Upper lobe of right lung (tissue), 1 donor: ENCODE results near the gene HEG1. TPM values are rescaled to one million over a fixed set of nuclear protein-coding genes. Genes with fewer than 3 reads are reported as not detected.
A peak's percentile ranks its signal among the peaks of the same experiment; 100 is the strongest.

Source experiments
- ATAC-seq: fragments of 200-7000 bp; cut with Tn5 transposase; one replicate; pipeline ENCODE4 v1.9.1; 2020; ENCODE audit warnings: mild to moderate bottlenecking, moderate library complexity
- DNase-seq: peaks from one replicate; pipeline ENCODE4 v3.0.0-alpha.2; 2020
- H3K27ac ChIP-seq: fragments of 200-600 bp; one replicate; pipeline ENCODE4 v1.8.0; 2022
- H3K27me3 ChIP-seq: fragments of 200-600 bp; one replicate; pipeline ENCODE4 v1.8.0; 2022; ENCODE audit warnings: mild to moderate bottlenecking
- H3K36me3 ChIP-seq: fragments of 200-600 bp; one replicate; pipeline ENCODE4 v1.8.0; 2022
- H3K4me1 ChIP-seq: fragments of 200-600 bp; one replicate; pipeline ENCODE4 v1.8.0; 2022
- H3K4me3 ChIP-seq: fragments of 200-600 bp; one replicate; pipeline ENCODE4 v1.8.0; 2022; ENCODE audit warnings: mild to moderate bottlenecking
- H3K9me3 ChIP-seq: fragments of 200-600 bp; one replicate; pipeline ENCODE4 v1.8.0; 2022
- intact Hi-C: fragments of 100-400 bp; cut with DNase I; formaldehyde crosslinking; loops from one replicate; pipeline ENCODE4 v1.11.0; 2022
- total RNA-seq: library from RNA; stranded (reverse); fragmentation: NEBNext Ultra II Directional; extraction: Animal tissue kit (Norgen Biotek cat#: 25700); gene quantifications from one replicate; pipeline ENCODE4 v1.2.1, GENCODE V29; 2021
- TF ChIP-seq, protein P1 (sequence below): fragments of 200-600 bp; IDR thresholded peaks from one replicate; pipeline ENCODE4 v1.8.0; 2022; ENCODE audit warnings: antibody characterized with exemption
- donor health status: DM: no; HTN: yes; CAD: no; lungs with severe emphysema.

The HEG1 gene
- total RNA-seq, 1 donor from 2014 or later: 234 TPM

DNA sequence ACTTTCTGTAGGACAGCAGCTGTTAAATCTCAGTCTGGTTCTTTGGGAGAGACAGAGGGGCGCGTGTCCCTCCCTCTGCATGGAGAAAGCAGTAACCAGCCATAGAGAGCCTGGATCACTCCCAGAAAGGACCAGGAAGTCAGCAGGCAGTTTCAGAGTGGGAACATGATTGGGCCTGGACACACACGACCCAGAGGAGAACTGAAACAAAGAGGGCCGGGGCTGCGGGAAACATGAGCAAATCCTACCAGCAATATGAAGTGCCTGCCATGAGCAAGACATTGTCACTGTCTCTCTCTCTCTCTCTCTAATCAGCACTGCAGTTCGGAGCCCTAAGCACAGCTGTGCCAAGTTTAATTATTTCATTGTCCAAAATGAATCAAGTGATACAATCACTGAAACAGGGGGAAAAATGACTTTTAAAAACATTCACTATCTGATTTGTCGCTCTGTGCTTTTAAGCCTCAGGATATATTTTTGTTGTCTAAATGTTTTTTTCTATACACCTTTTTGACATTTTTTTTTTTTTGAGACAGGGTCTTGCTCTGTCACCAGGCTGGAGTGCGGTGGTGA lies 138.9 kb downstream of the HEG1 start:
- Histone ChIP-seq H3K36me3 (no peaks in the 10 kb centered on the region), H3K4me3 (no peak overlapping the region), H3K4me1 (no peaks in the 10 kb centered on the region), H3K27ac (no peak overlapping the region), H3K9me3 (no peaks in the 10 kb centered on the region), H3K27me3 (no peaks in the 10 kb centered on the region)
- no peak for DNase-seq
- TF ChIP-seq, protein P1, sequence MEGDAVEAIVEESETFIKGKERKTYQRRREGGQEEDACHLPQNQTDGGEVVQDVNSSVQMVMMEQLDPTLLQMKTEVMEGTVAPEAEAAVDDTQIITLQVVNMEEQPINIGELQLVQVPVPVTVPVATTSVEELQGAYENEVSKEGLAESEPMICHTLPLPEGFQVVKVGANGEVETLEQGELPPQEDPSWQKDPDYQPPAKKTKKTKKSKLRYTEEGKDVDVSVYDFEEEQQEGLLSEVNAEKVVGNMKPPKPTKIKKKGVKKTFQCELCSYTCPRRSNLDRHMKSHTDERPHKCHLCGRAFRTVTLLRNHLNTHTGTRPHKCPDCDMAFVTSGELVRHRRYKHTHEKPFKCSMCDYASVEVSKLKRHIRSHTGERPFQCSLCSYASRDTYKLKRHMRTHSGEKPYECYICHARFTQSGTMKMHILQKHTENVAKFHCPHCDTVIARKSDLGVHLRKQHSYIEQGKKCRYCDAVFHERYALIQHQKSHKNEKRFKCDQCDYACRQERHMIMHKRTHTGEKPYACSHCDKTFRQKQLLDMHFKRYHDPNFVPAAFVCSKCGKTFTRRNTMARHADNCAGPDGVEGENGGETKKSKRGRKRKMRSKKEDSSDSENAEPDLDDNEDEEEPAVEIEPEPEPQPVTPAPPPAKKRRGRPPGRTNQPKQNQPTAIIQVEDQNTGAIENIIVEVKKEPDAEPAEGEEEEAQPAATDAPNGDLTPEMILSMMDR: no peak
- intact Hi-C loops: no loop called here
- peak; percentile 71 for ATAC-seq

Other genes starting within 250 kb of the HEG1 start
- 95.1 TPM for gene ITGB5, start 168.6 kb downstream of the HEG1 start, total RNA-seq
- gene MUC13, start 121.2 kb downstream of the HEG1 start, total RNA-seq: not detected
- gene SLC12A8, start 156.8 kb upstream of the HEG1 start, total RNA-seq: 11.8 TPM